ENCODE data around the gene CASP10. TPM values are rescaled to one million over a fixed set of nuclear protein-coding genes. Genes with fewer than 3 reads are reported as not detected.

The CASP10 gene
- total RNA-seq, 4 donors from 2014 or later, result 17.8 to 26.5 (median 20.8) TPM

DNA sequence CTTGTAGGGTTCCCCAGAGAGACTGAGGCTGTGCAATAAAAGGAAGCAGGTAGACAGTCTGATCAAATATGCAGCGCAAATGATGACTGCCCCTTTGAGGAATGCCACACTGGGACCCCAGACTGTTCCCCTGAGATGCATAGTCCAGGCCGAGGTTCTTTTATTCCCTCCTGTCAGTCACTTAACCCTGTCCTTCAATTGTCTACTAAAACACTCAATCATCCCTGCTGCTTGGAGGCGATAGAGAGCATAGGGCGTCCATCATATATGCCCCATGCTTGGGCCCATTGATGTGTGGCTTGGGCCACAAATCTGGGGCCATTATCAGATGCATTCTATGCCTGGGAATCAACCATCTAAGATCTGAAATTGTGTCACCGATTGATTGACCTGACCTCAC lies 61.9 kb downstream of the CASP10 start:
- TF ChIP-seq, protein P1, sequence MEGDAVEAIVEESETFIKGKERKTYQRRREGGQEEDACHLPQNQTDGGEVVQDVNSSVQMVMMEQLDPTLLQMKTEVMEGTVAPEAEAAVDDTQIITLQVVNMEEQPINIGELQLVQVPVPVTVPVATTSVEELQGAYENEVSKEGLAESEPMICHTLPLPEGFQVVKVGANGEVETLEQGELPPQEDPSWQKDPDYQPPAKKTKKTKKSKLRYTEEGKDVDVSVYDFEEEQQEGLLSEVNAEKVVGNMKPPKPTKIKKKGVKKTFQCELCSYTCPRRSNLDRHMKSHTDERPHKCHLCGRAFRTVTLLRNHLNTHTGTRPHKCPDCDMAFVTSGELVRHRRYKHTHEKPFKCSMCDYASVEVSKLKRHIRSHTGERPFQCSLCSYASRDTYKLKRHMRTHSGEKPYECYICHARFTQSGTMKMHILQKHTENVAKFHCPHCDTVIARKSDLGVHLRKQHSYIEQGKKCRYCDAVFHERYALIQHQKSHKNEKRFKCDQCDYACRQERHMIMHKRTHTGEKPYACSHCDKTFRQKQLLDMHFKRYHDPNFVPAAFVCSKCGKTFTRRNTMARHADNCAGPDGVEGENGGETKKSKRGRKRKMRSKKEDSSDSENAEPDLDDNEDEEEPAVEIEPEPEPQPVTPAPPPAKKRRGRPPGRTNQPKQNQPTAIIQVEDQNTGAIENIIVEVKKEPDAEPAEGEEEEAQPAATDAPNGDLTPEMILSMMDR (IDR thresholded peaks at IDR 0.05; ENCODE audit: low read depth), result no peak

DNA sequence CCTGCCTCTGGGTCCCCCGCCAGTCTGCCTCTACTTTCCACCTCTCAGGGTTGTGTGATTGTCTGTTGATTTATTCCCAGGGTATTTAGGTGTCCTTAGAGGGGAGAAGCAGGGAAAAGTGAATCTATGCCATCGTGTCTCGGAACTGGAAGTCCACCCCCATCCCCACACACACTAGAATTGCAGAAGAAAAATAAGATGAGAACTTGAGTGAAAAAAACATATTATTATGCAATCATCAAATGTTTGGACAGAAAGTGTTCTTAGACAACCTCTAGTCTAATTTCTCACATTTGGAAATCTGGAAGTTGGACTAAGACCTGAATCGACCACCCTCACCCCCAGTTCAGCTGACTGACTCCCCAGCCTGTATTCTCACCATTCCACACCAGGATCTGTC lies 63.3 kb downstream of the CASP10 start:
- TF ChIP-seq, protein P1 (IDR thresholded peaks at IDR 0.05; ENCODE audit: low read depth), result no peak

DNA sequence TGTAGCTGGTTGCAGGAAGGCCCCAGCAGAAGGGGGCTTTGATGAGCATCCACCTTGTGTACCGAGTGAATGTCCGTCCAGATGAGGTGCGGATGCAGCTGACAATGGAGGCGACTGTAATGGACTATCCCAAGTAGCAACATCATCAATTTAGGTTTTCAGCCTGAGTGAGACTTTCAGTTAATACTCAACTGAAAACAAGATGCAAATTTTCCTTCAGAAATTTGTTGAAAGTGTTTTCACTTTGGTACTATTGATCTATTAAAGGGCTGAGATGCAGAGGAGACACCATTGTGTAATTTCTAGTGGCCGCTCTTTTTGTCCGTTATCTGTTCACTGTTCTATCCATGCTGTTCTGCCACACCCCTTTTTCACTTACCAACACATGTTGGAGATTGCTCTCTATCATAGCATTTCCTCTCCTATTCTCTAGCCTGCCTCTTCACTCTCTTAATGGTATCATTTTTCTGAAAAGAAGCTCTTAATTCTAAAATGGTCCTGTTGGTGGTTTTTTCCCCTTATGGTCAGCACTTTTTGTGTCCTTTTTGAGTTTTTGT lies 65.4 kb downstream of the CASP10 start:
- TF ChIP-seq, protein P1 (IDR thresholded peaks at IDR 0.05; ENCODE audit: low read depth), result no peak

DNA sequence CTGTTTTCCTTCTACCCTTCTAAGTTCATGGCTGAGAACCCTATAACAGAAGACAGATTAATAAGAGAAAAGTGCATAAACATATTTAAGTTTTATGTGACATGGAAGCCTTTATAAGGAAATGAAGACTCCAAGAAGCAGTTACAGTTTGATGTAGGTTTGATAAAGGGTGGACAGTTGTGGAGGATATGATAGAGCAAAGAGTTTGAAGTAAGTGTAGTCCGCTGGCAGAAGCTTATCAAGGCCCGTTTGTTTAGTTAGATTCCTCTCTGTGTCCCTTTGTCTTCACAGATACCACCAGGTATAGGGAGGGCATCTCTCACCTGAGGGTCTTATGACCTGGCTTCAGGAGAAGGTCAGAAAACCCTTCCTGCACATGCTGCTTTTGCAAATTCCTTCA lies 66.9 kb downstream of the CASP10 start:
- TF ChIP-seq, protein P1 (IDR thresholded peaks at IDR 0.05; ENCODE audit: low read depth), result no peak

DNA sequence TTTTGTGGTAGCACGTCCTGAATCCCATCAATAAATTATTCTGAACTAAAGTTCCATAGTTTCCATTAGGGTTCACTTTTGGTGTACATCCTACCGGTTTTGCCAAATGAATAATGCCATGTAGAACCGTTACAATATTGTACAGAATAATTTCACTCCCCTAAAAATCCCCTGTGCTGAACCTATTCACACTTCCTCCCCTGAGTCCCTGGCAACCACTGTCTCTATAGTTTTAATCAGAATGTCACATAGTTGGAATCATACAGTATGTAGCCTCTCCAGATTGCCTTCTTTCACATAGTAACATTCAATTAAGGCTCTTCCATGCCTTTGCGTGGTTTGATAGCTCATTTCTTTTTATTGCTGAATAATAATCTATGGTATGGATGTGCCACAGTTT lies 67.8 kb downstream of the CASP10 start:
- TF ChIP-seq, protein P1 (IDR thresholded peaks at IDR 0.05; ENCODE audit: low read depth), result no peak

DNA sequence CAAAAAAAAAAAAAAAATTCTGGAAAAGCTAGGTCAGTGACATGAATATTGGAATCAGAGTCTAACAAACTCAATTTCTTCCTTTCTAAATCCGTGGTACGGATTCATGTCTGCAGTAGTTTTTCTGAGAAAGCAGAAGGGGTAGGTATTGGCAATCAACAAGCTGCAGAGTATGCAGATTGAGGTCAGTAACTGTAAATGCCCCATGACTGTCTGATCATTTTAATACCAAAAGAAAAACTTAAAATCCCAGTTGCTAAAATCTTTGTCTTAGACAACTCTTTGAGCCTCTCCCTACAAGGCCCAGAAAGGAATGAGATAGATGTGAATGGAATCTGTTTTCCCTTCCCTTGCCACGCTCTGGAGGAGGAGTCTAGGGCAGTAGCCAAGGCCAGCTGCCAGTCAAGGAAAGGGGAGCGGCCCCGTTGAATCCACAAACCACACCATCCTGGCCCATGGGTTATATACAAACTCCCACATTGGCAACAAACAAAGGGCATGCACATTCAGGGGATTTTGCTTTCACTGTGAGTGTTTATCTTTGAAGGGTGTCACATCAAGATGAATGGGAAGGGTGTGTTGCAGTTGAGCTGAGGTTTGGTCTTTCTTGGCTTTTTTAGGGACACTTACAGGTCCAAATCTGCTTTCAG lies 71.3 kb downstream of the CASP10 start:
- TF ChIP-seq, protein P1 (IDR thresholded peaks at IDR 0.05; ENCODE audit: low read depth), result no peak

DNA sequence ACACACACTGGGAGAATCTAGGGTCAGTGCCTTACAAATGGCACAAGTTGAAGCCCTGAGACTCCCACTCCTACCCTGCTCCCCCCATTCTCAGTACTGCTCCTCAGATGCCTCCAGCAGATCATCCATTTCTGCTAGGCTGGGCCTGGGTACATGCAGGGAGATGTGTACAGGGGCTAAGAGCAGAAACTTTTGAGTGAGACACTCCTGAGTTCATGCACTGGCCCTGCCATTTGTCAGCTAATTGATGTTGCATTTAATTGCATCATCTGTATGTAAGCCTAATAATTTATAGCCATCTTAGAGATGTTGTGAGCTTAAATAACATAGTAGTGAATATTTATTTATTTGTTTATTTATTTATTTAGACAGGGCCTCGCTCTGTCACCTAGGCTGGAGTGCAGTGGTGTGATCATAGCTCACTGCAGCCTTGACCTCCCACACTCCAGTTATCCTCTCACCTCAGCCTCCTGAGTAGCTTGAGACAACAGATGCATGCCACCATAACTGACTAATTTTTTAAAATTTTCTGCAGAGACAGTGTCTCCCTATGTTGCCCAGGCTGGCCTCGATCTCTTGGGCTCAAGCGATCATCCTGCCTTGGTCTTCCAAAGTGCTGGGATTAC lies 72.6 kb downstream of the CASP10 start:
- TF ChIP-seq, protein P1 (IDR thresholded peaks at IDR 0.05; ENCODE audit: low read depth), result no peak

Measured in subcutaneous adipose tissue (tissue), 4 donors.